SHP77 (cell line): ENCODE results near the gene ERBB2.

ENCODE experiments used
- DNase-seq, 2 experiments: peaks; one replicate each; lab custom pipeline; 2025; lab: John Stamatoyannopoulos, UW

Gene ERBB2

GRCh38 chr17:39665642-39666224 is 34.1 kb upstream of the ERBB2 start:
- peak; percentile 53 to 71 for DNase-seq

- no peak for DNase-seq
Measured at GRCh38 chr17:39666231-39666600, 33.6 kb upstream of the ERBB2 start.

- no peak for DNase-seq
Measured at GRCh38 chr17:39666601-39667261, 33.1 kb upstream of the ERBB2 start.

GRCh38 chr17:39667262-39667944 is 32.5 kb upstream of the ERBB2 start:
- DNase-seq = no peak

- peak; percentile 42 to 71 for DNase-seq
Measured at GRCh38 chr17:39667945-39668924, 31.6 kb upstream of the ERBB2 start, which contains the start of gene PNMT. Gene PNMT (plus strand): TSS chr17:39668453. CDS start chr17:39668476, 23 bp downstream.

- DNase-seq = no peak
Measured at GRCh38 chr17:39669897-39670735, 29.7 kb upstream of the ERBB2 start.

GRCh38 chr17:39670746-39671145 is 29.1 kb upstream of the ERBB2 start:
- DNase-seq = no peak

GRCh38 chr17:39671651-39672521 is 28.0 kb upstream of the ERBB2 start:
- peak in 1 of 2 experiments; percentile 10 for DNase-seq

GRCh38 chr17:39672522-39673334 is 27.1 kb upstream of the ERBB2 start:
- no peak for DNase-seq

- DNase-seq = no peak
Measured at GRCh38 chr17:39673335-39674081, 26.4 kb upstream of the ERBB2 start.

GRCh38 chr17:39674179-39674578 is 25.7 kb upstream of the ERBB2 start:
- DNase-seq = no peak

- DNase-seq = peak; percentile 12 to 53
Measured at GRCh38 chr17:39674702-39675389, 25.0 kb upstream of the ERBB2 start.

GRCh38 chr17:39675390-39676082 is 24.3 kb upstream of the ERBB2 start:
- no peak for DNase-seq

- DNase-seq = peak; percentile 57 to 61
Measured at GRCh38 chr17:39676198-39676819, 23.6 kb upstream of the ERBB2 start.

- DNase-seq = no peak
Measured at GRCh38 chr17:39677072-39677471, 22.8 kb upstream of the ERBB2 start.

GRCh38 chr17:39677542-39678339 is 22.1 kb upstream of the ERBB2 start:
- DNase-seq = peak in 1 of 2 experiments; percentile 21
